Liver (tissue), 9 donors: Measurements from ENCODE around the gene ITGA6. TPM values are rescaled to one million over a fixed set of nuclear protein-coding genes. Genes with fewer than 3 reads are reported as not detected.

Experiments
- DNase-seq: peaks from one replicate; pipeline ENCODE4 v3.0.0-alpha.2; 2017; ENCODE audit warnings: low spot score
- H3K27ac ChIP-seq, 2 donors: one replicate each; pipeline ENCODE4 v1.7.0; 2013; ENCODE audit warnings: inconsistent platforms in 2 of 2, low read length in 2 of 2, control low read depth in 1 of 2, low read depth in 1 of 2, mild to moderate bottlenecking in 1 of 2
- H3K27me3 ChIP-seq, 4 donors: one replicate each; pipeline versions ENCODE4 v1.6.1 to v1.7.0; 2013; ENCODE audit warnings: low read length in 3 of 4, inconsistent platforms in 1 of 4, mild to moderate bottlenecking in 1 of 4, moderate library complexity in 1 of 4; ENCODE audit not compliant: control insufficient read depth in 4 of 4, insufficient read depth in 4 of 4
- H3K36me3 ChIP-seq, 4 donors: one replicate each; pipeline versions ENCODE4 v1.6.1 to v1.7.0; 2013; ENCODE audit warnings: low read length in 3 of 4, mild to moderate bottlenecking in 3 of 4, low read depth in 1 of 4, moderate library complexity in 1 of 4; ENCODE audit not compliant: control insufficient read depth in 4 of 4, insufficient read depth in 3 of 4
- H3K4me1 ChIP-seq, 4 donors: one replicate each; pipeline versions ENCODE4 v1.6.1 to v1.7.0; 2013; ENCODE audit warnings: low read length in 3 of 4, mild to moderate bottlenecking in 3 of 4, moderate library complexity in 1 of 4; ENCODE audit not compliant: control insufficient read depth in 4 of 4, insufficient read depth in 4 of 4
- H3K4me3 ChIP-seq, 3 donors: one replicate each; pipeline versions ENCODE4 v1.6.1 to v1.7.0; 2013; ENCODE audit warnings: low read length in 3 of 3, control low read depth in 1 of 3, low read depth in 1 of 3, mild to moderate bottlenecking in 1 of 3
- H3K9ac ChIP-seq, 2 donors: one replicate each; pipeline ENCODE4 v1.7.0; 2013; ENCODE audit warnings: low read length in 2 of 2, mild to moderate bottlenecking in 2 of 2, moderate library complexity in 2 of 2, control low read depth in 1 of 2, low read depth in 1 of 2
- H3K9me3 ChIP-seq, 4 donors: one replicate each; pipeline versions ENCODE4 v1.6.1 to v1.7.0; 2013; ENCODE audit warnings: low read length in 3 of 4; ENCODE audit not compliant: control insufficient read depth in 4 of 4
- ATF3 ChIP-seq: IDR thresholded peaks from 2 replicates; pipeline ENCODE4 v1.6.1; 2016; ENCODE audit warnings: antibody characterized with exemption
- CTCF ChIP-seq: fragments of 150-350 bp; IDR thresholded peaks from 2 replicates; pipeline ENCODE4 v1.5.1; 2017; ENCODE audit warnings: improper control_type of control experiment, low read depth, low read length; ENCODE audit not compliant: missing input control
- EGR1 ChIP-seq, 2 donors: IDR thresholded peaks; 2 replicates each; pipeline ENCODE4 v1.6.1; 2016 to 2018; ENCODE audit warnings: antibody characterized with exemption in 2 of 2, low read depth in 2 of 2
- FOXA1 ChIP-seq: IDR thresholded peaks from 2 replicates; pipeline ENCODE4 v1.6.1; 2016; ENCODE audit warnings: antibody characterized with exemption
- FOXA2 ChIP-seq: IDR thresholded peaks from 2 replicates; pipeline ENCODE4 v1.6.1; 2016; ENCODE audit warnings: antibody characterized with exemption
- GABPA ChIP-seq, 2 donors: IDR thresholded peaks in 1 of 2; conservative IDR thresholded peaks in 1 of 2; 2 replicates each; pipeline ENCODE4 v1.6.1; 2016; ENCODE audit warnings: antibody characterized with exemption in 2 of 2, mild to moderate bottlenecking in 1 of 2, moderate library complexity in 1 of 2
- HNF4A ChIP-seq, 2 donors: conservative IDR thresholded peaks; 2 replicates each; pipeline ENCODE4 v1.6.1; 2016; ENCODE audit warnings: antibody characterized with exemption in 2 of 2, mild to moderate bottlenecking in 2 of 2
- HNF4G ChIP-seq: IDR thresholded peaks from 2 replicates; pipeline ENCODE4 v1.6.1; 2016; ENCODE audit warnings: antibody characterized with exemption
- JUND ChIP-seq, 2 donors: IDR thresholded peaks; 2 replicates each; pipeline ENCODE4 v1.6.1; 2016; ENCODE audit warnings: antibody characterized with exemption in 2 of 2
- MAX ChIP-seq: IDR thresholded peaks from 2 replicates; pipeline ENCODE4 v1.6.1; 2016; ENCODE audit warnings: antibody characterized with exemption
- NR2F2 ChIP-seq: IDR thresholded peaks from 2 replicates; pipeline ENCODE4 v1.6.1; 2016; ENCODE audit warnings: antibody characterized with exemption
- RAD21 ChIP-seq, 2 donors: IDR thresholded peaks; 2 replicates each; pipeline ENCODE4 v1.6.1; 2016; ENCODE audit warnings: antibody characterized with exemption in 2 of 2, mild to moderate bottlenecking in 2 of 2
- REST ChIP-seq: IDR thresholded peaks from 2 replicates; pipeline ENCODE4 v1.6.1; 2016; ENCODE audit warnings: antibody characterized with exemption, mild to moderate bottlenecking
- RXRA ChIP-seq, 2 donors: IDR thresholded peaks; 2 replicates each; pipeline ENCODE4 v1.6.1; 2017 to 2018; ENCODE audit warnings: antibody characterized with exemption in 2 of 2, mild to moderate bottlenecking in 1 of 2
- SP1 ChIP-seq: IDR thresholded peaks from 2 replicates; pipeline ENCODE4 v1.6.1; 2018; ENCODE audit warnings: antibody characterized with exemption, mild to moderate bottlenecking
- TAF1 ChIP-seq: conservative IDR thresholded peaks from 2 replicates; pipeline ENCODE4 v1.6.1; 2016; ENCODE audit warnings: antibody characterized with exemption, mild to moderate bottlenecking
- YY1 ChIP-seq: IDR thresholded peaks from 2 replicates; pipeline ENCODE4 v1.6.1; 2016; ENCODE audit warnings: antibody characterized with exemption, mild to moderate bottlenecking
- ZBTB33 ChIP-seq: IDR thresholded peaks from 2 replicates; pipeline ENCODE4 v1.6.1; 2016; ENCODE audit warnings: antibody characterized with exemption
- WGBS: extraction: QIAGEN DNeasy Blood & Tissue Kit; methylation state at CpG from one replicate; pipeline ENCODE4 v1.1.7; 2013; 5-methylcytosine and 5-hydroxymethylcytosine counted together
- polyA plus RNA-seq, 2 donors: library from polyadenylated mRNA; stranded (reverse) in 1 of 2; unstranded in 1 of 2; fragments of 200-250 nt in 1 of 2; fragments of >200 nt in 1 of 2; fragmentation: Nextera tagmentation in 1 of 2; extraction: Ambion mirVana in 1 of 2; gene quantifications; one replicate each; pipeline versions ENCODE4 v1.2.1 to v1.2.3, GENCODE V29; 2013 to 2015
- total RNA-seq, 2 donors: library from RNA; depleted of rRNA; stranded (reverse); fragments of >200 nt; gene quantifications; one replicate each; pipeline ENCODE4 v1.2.3, GENCODE V29; 2014
- donor health status: healthy.
- donor health status: healthy.
- donor health status: healthy.
- donor health status: healthy.
- donor health status: healthy.

Gene ITGA6
- total and polyA plus RNA-seq, 4 donors: 5.8 to 21.6 (median 11.4) TPM

- TF ChIP-seq JUND (IDR thresholded peaks at IDR 0.05) (no peak), ATF3 (no peak), FOXA1 (no peak), MAX (no peak), GABPA (IDR thresholded peaks at IDR 0.05 in 1 of 2, conservative IDR thresholded peaks at IDR 0.05 in 1 of 2) (no peak), ZBTB33 (no peak), FOXA2 (no peak), REST (no peak), RXRA (IDR thresholded peaks at IDR 0.05) (no peak), CTCF (no peak), HNF4G (no peak), SP1 (no peak), HNF4A (conservative IDR thresholded peaks at IDR 0.05) (no peak), TAF1 (no peak), NR2F2 (no peak), YY1 (no peak), RAD21 (IDR thresholded peaks at IDR 0.05) (no peak), EGR1 (IDR thresholded peaks at IDR 0.05; ENCODE audit: low read depth in 2 of 2) (no peak)
- no peak overlapping the region for H3K9ac ChIP-seq
- H3K4me1 ChIP-seq: peaks cover 0 to 7% (median 4%) of the 10 kb centered on the region in 4 donors
- H3K36me3 ChIP-seq: no peaks in the 10 kb centered on the region
- H3K27me3 ChIP-seq: no peaks in the 10 kb centered on the region
- WGBS: 91% methylated on average over 4 of the region's 4 CpGs
- DNase-seq: no peak
- no peak overlapping the region for H3K27ac ChIP-seq
- no peaks in the 10 kb centered on the region for H3K9me3 ChIP-seq
- no peak overlapping the region for H3K4me3 ChIP-seq
Observed at GRCh38 chr2:172435606-172435911, 8.2 kb downstream of the ITGA6 start.

- Histone ChIP-seq H3K9me3 (no peaks in the 10 kb centered on the region), H3K4me1 (peaks cover 0 to 3% (median 0%) of the 10 kb centered on the region in 4 donors), H3K4me3 (no peak overlapping the region), H3K9ac (no peak overlapping the region), H3K27ac (no peak overlapping the region), H3K36me3 (no peaks in the 10 kb centered on the region), H3K27me3 (no peaks in the 10 kb centered on the region)
- DNase-seq: no peak
- 100% methylated on average over 1 of the region's 1 CpG for WGBS
- TF ChIP-seq NR2F2 (no peak), FOXA2 (no peak), FOXA1 (no peak), YY1 (no peak), RXRA (IDR thresholded peaks at IDR 0.05) (no peak), REST (no peak), TAF1 (no peak), ATF3 (no peak), ZBTB33 (no peak), JUND (IDR thresholded peaks at IDR 0.05) (no peak), HNF4G (no peak)
Observed at GRCh38 chr2:172436889-172437288, 9.5 kb downstream of the ITGA6 start.
